K562 (cell line): ENCODE data around the gene LRP1-AS. TPM values are rescaled to one million over a fixed set of nuclear protein-coding genes. Genes with fewer than 3 reads are reported as not detected.

ENCODE experiments used
- ATAC-seq: fragments of 200-7000 bp; cut with Tn5 transposase; 3 replicates; pipeline ENCODE4 v1.9.1; 2020; ENCODE audit warnings: moderate library complexity
- BruUV-seq: library from RNA; stranded (reverse); fragments of 400-500 nt; replicated peaks from 2 replicates; lab custom pipeline; 2021; lab: Mats Ljungman, UMichigan
- CTCF ChIA-PET: fragments of 300-600 bp; formaldehyde crosslinking; extraction: SDS; loops from one replicate; lab custom pipeline; 2021; ENCODE audit warnings: low intra/inter-chr PET ratio; lab: Yijun Ruan, JAX
- POLR2A ChIA-PET: fragments of 300-600, 350-650 bp; sonication (Branson Sonifier 250); formaldehyde crosslinking; extraction: SDS; loops from one replicate; lab custom pipeline; 2021; ENCODE audit warnings: antibody characterized with exemption, inconsistent platforms; lab: Yijun Ruan, JAX
- DNase-seq, 4 experiments: peaks; one replicate each; pipeline versions ENCODE4 v3.0.0 to v3.0.0-alpha.2; 2011 to 2018; ENCODE audit warnings: low spot score in 3 of 4, mixed read lengths in 3 of 4; ENCODE audit errors: extremely low read depth in 1 of 4
- FAIRE-seq: peaks from 2 replicates; lab custom pipeline; 2011; peaks lifted over from hg19 to GRCh38; lab: Jason Lieb, UNC
- H2AFZ ChIP-seq: 2 replicates; pipeline ENCODE4 v1.6.0; 2011; ENCODE audit warnings: low read depth, low read length, control low read depth, inconsistent platforms
- H3K27ac ChIP-seq: fragments of 200-600 bp; 3 replicates; pipeline ENCODE4 v1.8.0; 2011; ENCODE audit warnings: low read depth, mild to moderate bottlenecking, control low read depth, inconsistent platforms, low read length, moderate library complexity, mixed read lengths; ENCODE audit errors: extremely low read depth
- H3K27me3 ChIP-seq, 2 experiments: fragments of 300-600 bp in 1 of 2; 2 replicates in 1 of 2; 3 replicates in 1 of 2; pipeline versions ENCODE4 v1.6.0 to v1.8.0; 2011; ENCODE audit warnings: inconsistent platforms in 2 of 2, low read length in 2 of 2, mild to moderate bottlenecking in 1 of 2, mixed read lengths in 1 of 2, moderate library complexity in 1 of 2; ENCODE audit not compliant: control insufficient read depth in 2 of 2, insufficient read depth in 2 of 2
- H3K36me3 ChIP-seq: fragments of 300-600 bp; 3 replicates; pipeline ENCODE4 v1.8.0; 2011; ENCODE audit warnings: mild to moderate bottlenecking, low read length, inconsistent platforms; ENCODE audit not compliant: control insufficient read depth, insufficient read depth
- H3K4me1 ChIP-seq, 2 experiments: fragments of 200-600 bp in 1 of 2; replicated peaks in 1 of 2; 2 replicates in 1 of 2; 3 replicates in 1 of 2; pipeline versions ENCODE4 v1.5.1 to v1.8.0; 2011; ENCODE audit warnings: inconsistent platforms in 2 of 2, low read length in 2 of 2, mild to moderate bottlenecking in 1 of 2, mixed read lengths in 1 of 2, moderate library complexity in 1 of 2; ENCODE audit not compliant: control insufficient read depth in 2 of 2, insufficient read depth in 2 of 2
- H3K4me2 ChIP-seq: 2 replicates; pipeline ENCODE4 v1.6.1; 2011; ENCODE audit warnings: low read length, control low read depth, inconsistent platforms, mixed read lengths; ENCODE audit not compliant: insufficient read depth
- H3K4me3 ChIP-seq: fragments of 200-600 bp; sonication (generic), shearing (Covaris generic); 2 replicates; pipeline ENCODE4 v1.5.1; 2016; ENCODE audit warnings: control low read depth, inconsistent platforms
- H3K79me2 ChIP-seq: fragments of 200-600 bp; 3 replicates; pipeline ENCODE4 v1.8.0; 2011; ENCODE audit warnings: low read length, inconsistent platforms; ENCODE audit not compliant: control insufficient read depth, insufficient read depth
- H3K9ac ChIP-seq, 2 experiments: 2 replicates each; pipeline versions ENCODE4 v1.6.0 to v1.6.1; 2011; ENCODE audit warnings: low read depth in 2 of 2, low read length in 2 of 2, control low read depth in 1 of 2, inconsistent platforms in 1 of 2, mild to moderate bottlenecking in 1 of 2, mixed read lengths in 1 of 2; ENCODE audit not compliant: insufficient read depth in 1 of 2
- H3K9me1 ChIP-seq: one replicate; pipeline ENCODE4 v1.6.0; 2011; ENCODE audit warnings: inconsistent platforms, mild to moderate bottlenecking, low read length, moderate library complexity; ENCODE audit not compliant: control insufficient read depth, insufficient read depth
- H3K9me3 ChIP-seq: replicated peaks from 2 replicates; pipeline ENCODE4 v1.5.1; 2011; ENCODE audit warnings: low read depth, low read length, inconsistent platforms; ENCODE audit not compliant: control insufficient read depth, insufficient read depth
- H4K20me1 ChIP-seq: replicated peaks from 2 replicates; pipeline ENCODE4 v1.6.1; 2011; ENCODE audit warnings: low read length, inconsistent platforms, mixed read lengths; ENCODE audit not compliant: control insufficient read depth, insufficient read depth
- C11orf30 ChIP-seq: fragments of 450-650 bp; IDR thresholded peaks from 2 replicates; pipeline ENCODE4 v1.6.1; 2016; ENCODE audit warnings: low read depth, mild to moderate bottlenecking
- CEBPB ChIP-seq: fragments of 450-650 bp; IDR thresholded peaks from 2 replicates; pipeline ENCODE4 v1.6.1; 2016; ENCODE audit warnings: missing genetic modification characterization, missing compliant biosample characterization
- MAFF ChIP-seq: IDR thresholded peaks from 2 replicates; pipeline ENCODE4 v1.6.1; 2012; ENCODE audit warnings: low read length, improper control_type of control experiment
- MCM5 ChIP-seq: fragments of 450-650 bp; IDR thresholded peaks from 2 replicates; pipeline ENCODE4 v1.6.1; 2016; ENCODE audit warnings: low read depth
- NFE2 ChIP-seq: IDR thresholded peaks from 2 replicates; pipeline ENCODE4 v1.6.1; 2014; ENCODE audit warnings: antibody characterized with exemption, low read depth
- NFRKB ChIP-seq: fragments of 450-650 bp; IDR thresholded peaks from 2 replicates; pipeline ENCODE4 v1.6.1; 2016; ENCODE audit warnings: low read depth
- NR2C2 ChIP-seq, 2 experiments: fragments of 200-800 bp in 1 of 2; sonication (Bioruptor generic) in 1 of 2; sonication (generic) in 1 of 2; formaldehyde crosslinking in 1 of 2; IDR thresholded peaks; 2 replicates each; pipeline versions ENCODE4 v1.6.1 to v1.8.0; 2016 to 2022; ENCODE audit warnings: mild to moderate bottlenecking in 1 of 2, missing compliant biosample characterization in 1 of 2, missing genetic modification characterization in 1 of 2, missing genetic modification reagents in 1 of 2
- POLR2G ChIP-seq: fragments of 200-400 bp; formaldehyde crosslinking; IDR thresholded peaks from 2 replicates; pipeline ENCODE4 v1.6.1; 2017; ENCODE audit warnings: low read depth, mild to moderate bottlenecking, antibody characterized with exemption, low read length, moderate library complexity
- RBBP5 ChIP-seq: fragments of 200-600 bp; sonication (generic); IDR thresholded peaks from 2 replicates; pipeline ENCODE4 v1.6.1; 2012; ENCODE audit warnings: borderline replicate concordance, mild to moderate bottlenecking, low read length, control low read depth, inconsistent platforms; ENCODE audit not compliant: insufficient read depth, poor library complexity, severe bottlenecking
- SNAPC5 ChIP-seq: fragments of 250-450 bp; sonication (Bioruptor Pico); IDR thresholded peaks from 2 replicates; pipeline ENCODE4 v1.8.0; 2021; ENCODE audit warnings: moderate library complexity, mild to moderate bottlenecking, inconsistent platforms
- STAT6 ChIP-seq: sonication (generic); formaldehyde crosslinking; IDR thresholded peaks from 2 replicates; pipeline ENCODE4 v1.8.1; 2023; ENCODE audit warnings: mild to moderate bottlenecking, missing genetic modification reagents
- TCF3 ChIP-seq: sonication (generic); formaldehyde crosslinking; IDR thresholded peaks from 2 replicates; pipeline ENCODE4 v1.4.0; 2020; ENCODE audit warnings: mild to moderate bottlenecking, missing genetic modification reagents
- ZNF280A ChIP-seq: fragments of 450-650 bp; IDR thresholded peaks from 2 replicates; pipeline ENCODE4 v1.6.1; 2018; ENCODE audit warnings: mild to moderate bottlenecking, low read depth; ENCODE audit not compliant: partially characterized antibody
- ZNF316 ChIP-seq: fragments of 450-650 bp; IDR thresholded peaks from 2 replicates; pipeline ENCODE4 v1.6.1; 2016
- WGBS: fragments of 100-300 bp; shearing (Covaris generic); methylation state at CpG from one replicate; pipeline ENCODE4 v1.1.6; 2016; ENCODE audit warnings: low coverage, mixed read lengths; ENCODE audit not compliant: insufficient coverage; ENCODE audit errors: missing lambda C conversion rate; 5-methylcytosine and 5-hydroxymethylcytosine counted together
- in situ Hi-C: fragments of 300-500 bp; cut with MboI; formaldehyde crosslinking; loops from 4 replicates; pipeline ENCODE4 v1.15.0; 2018; ENCODE audit warnings: inconsistent platforms, mixed read lengths
- intact Hi-C: fragments of 100-400 bp; cut with micrococcal nuclease; formaldehyde crosslinking; loops from 2 replicates; pipeline ENCODE4 v1.14.2; 2022
- polyA plus RNA-seq, 8 experiments: library from polyadenylated mRNA; depleted of rRNA in 4 of 8; stranded (reverse) in 5 of 8; unstranded in 3 of 8; fragments of >200 nt; fragmentation: Nextera tagmentation in 2 of 8; fragmentation: Illumina TruSeq in 1 of 8; extraction: Ambion mirVana in 2 of 8; extraction: Trizol in 1 of 8; gene quantifications; 2 replicates each; pipeline versions ENCODE4 v1.2.1 to v1.2.3, GENCODE V29; 2011 to 2014; ENCODE audit warnings: inconsistent platforms in 1 of 8, missing spikeins in 1 of 8
- total RNA-seq, 7 experiments: library from RNA; depleted of rRNA in 6 of 7; stranded (reverse); fragments of >200 nt in 6 of 7; fragmentation: Illumina TruSeq in 2 of 7; extraction: Trizol in 2 of 7; gene quantifications; 2 replicates each; pipeline versions ENCODE4 v1.2.1 to v1.2.3, GENCODE V29; 2011 to 2021; ENCODE audit warnings: low replicate concordance in 1 of 7
- TF ChIP-seq, protein P1 (sequence below): fragments of 250-450 bp; sonication (Bioruptor Pico); IDR thresholded peaks from 2 replicates; pipeline ENCODE4 v1.4.0; 2020; ENCODE audit warnings: borderline replicate concordance

The LRP1-AS gene
- total and polyA plus RNA-seq, 9 of the 15 experiments (the other 6 are each of a cell fraction or from before 2014, with no cell fraction given) = not detected

DNA sequence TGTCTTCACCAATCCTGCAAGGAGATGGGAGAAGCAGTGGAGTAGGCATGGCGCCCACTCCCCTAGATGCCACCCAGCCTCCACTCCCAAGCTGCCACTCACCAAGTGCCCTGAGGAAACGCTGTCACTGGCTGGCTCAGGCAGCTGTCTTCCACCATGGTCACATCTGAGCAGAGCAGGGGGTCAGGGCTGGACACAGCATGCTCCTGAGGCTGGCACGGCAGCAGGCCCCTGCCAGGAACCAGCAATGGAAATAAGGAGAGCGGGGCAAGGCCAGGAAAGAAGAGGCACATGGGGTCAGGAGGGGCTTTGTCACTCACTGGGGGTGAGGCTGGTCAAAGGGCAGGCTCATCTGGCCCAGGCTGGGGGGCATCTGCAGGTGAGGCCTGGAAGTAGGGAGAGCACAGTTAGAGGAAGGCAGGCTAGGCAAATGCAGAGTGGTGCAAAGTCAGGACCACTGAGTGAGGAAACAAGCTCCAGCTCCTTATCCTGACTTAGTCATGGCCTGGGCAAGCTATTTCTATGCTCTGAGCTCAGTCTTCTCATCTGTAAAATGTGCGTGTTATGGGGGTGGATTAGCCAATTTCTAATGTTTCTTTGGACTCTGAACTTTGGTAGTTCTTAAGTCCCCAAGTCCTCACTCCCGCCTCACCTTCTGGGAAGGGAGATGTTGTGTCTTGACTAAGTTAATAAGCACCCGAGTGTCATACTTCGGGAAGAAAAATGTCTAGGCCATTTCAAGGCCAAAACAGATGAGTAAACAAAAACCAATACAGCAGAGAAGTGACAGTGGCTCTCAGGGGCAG, 50.5 kb downstream of the LRP1-AS start:
- intact Hi-C loops (no loop called here), in situ Hi-C loops (no loop called here)
- no peaks in the 10 kb centered on the region; the same call in 1 of the 2 replicates for H4K20me1 ChIP-seq
- peak overlapping the region; percentile 52 for H3K27ac ChIP-seq
- BruUV-seq = no TSS peak
- ATAC-seq (no peak), FAIRE-seq (no peak), DNase-seq (peak in 2 of 4 experiments; percentile 7 to 9)
- H3K27me3 ChIP-seq = no peaks in the 10 kb centered on the region; a peak in 1 of 5 replicates
- no peak overlapping the region for H3K4me3 ChIP-seq
- no peak overlapping the region for H3K4me2 ChIP-seq
- WGBS = 64% methylated on average over 8 of the region's 8 CpGs
- H3K9ac ChIP-seq = peak overlapping the region; percentile 20 to 81; a peak in 3 of 4 replicates
- CTCF ChIA-PET = no interaction called here
- H2AFZ ChIP-seq = peak overlapping the region; percentile 24; the same call in 1 of the 2 replicates
- peaks cover 12% of the 10 kb centered on the region; the same call in 2 of the 3 replicates for H3K79me2 ChIP-seq
- POLR2A ChIA-PET = interaction anchor here (0.6 to 5.1 kb wide), 8 partner anchors 8 to 203 kb away, joined by 3 to 32 read pairs (median 4); partner anchors contain the start of gene STAT6
- peaks cover 37 to 55% of the 10 kb centered on the region in 2 experiments for H3K4me1 ChIP-seq
- peaks cover 67% of the 10 kb centered on the region for H3K36me3 ChIP-seq
- no peaks in the 10 kb centered on the region for H3K9me3 ChIP-seq
- no peaks in the 10 kb centered on the region for H3K9me1 ChIP-seq
- no peak for TF ChIP-seq NR2C2 (CRISPR knock-in tag; IDR thresholded peaks at IDR 0.05)
- TF ChIP-seq NR2C2 (tag; IDR thresholded peaks at IDR 0.05) = no peak
- TF ChIP-seq NFE2 = 0 out of 2 replicates have a peak, but pooled peaks have one; percentile 1
- TF ChIP-seq MCM5 = no peak
- TF ChIP-seq CEBPB (tag) = 0 out of 2 replicates have a peak, but pooled peaks have one; percentile 7
- no peak for TF ChIP-seq ZNF280A
- TF ChIP-seq STAT6 (CRISPR knock-in tag) = peak; percentile 100
- no peak for TF ChIP-seq SNAPC5 (CRISPR knock-in tag)
- TF ChIP-seq, protein P1, sequence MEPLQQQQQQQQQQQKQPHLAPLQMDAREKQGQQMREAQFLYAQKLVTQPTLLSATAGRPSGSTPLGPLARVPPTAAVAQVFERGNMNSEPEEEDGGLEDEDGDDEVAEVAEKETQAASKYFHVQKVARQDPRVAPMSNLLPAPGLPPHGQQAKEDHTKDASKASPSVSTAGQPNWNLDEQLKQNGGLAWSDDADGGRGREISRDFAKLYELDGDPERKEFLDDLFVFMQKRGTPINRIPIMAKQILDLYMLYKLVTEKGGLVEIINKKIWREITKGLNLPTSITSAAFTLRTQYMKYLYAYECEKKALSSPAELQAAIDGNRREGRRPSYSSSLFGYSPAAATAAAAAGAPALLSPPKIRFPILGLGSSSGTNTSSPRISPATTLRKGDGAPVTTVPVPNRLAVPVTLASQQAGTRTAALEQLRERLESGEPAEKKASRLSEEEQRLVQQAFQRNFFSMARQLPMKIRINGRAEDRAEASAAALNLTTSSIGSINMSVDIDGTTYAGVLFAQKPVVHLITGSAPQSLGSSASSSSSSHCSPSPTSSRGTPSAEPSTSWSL (CRISPR knock-in tag) = 0 out of 2 replicates have a peak, but pooled peaks have one; percentile 20
- peak; percentile 32; the same call in 1 of the 2 replicates for TF ChIP-seq MAFF
- TF ChIP-seq TCF3 = no peak
- peak; percentile 60 for TF ChIP-seq POLR2G
- TF ChIP-seq ZNF316 = peak; percentile 91
- peak; percentile 79 for TF ChIP-seq C11orf30
- TF ChIP-seq RBBP5 = no peak
- no peak for TF ChIP-seq NFRKB
